Measurements from ENCODE around the gene MYO7B.

DNA sequence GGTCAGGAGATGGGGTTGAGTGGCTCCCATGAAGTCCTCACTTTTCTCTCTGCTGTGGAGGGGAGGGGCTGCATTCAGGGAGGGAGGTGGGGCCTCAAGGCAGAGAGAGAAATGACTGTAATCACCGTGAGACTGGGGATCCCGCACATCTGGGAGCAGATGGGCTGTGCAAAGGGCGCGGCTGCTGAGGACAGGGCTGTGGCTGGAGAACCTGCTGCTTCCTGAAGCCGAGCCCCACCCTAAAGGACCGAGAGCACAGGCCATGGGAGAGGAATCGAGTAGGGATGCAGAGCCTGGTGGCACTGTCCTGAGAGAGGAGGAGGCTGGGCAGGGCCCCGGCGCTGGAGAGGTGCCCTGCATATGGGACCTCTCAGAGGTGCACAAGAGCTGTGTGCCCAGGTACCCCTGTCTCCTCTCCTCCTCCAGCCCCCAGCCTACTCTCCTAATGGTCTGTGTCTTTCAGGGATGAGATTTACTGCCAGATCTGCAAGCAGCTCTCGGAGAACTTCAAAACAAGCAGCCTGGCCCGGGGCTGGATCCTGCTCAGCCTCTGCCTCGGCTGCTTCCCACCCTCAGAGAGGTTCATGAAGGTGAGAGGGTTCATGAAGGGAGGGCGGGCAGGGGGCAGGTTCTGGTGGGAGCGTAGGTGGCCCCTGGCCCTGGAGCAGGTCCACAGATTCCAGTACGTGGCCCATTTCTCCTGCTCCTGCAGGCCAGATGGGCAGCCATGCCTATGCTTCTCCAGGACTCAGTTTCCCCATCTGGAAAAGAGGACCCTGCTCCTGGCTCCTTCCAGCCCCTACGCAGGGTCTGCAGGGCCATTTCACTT is 84.6 kb downstream of the MYO7B start:
- TF ChIP-seq POLR2AphosphoS5 (IDR thresholded peaks at IDR 0.05; ENCODE audit: low read depth) (no peak), SPI1 (IDR thresholded peaks at IDR 0.05; ENCODE audit: borderline replicate concordance, low read depth) (no peak), GABPA (IDR thresholded peaks at IDR 0.05; ENCODE audit: low read depth) (no peak)
- TF ChIP-seq, protein P1, sequence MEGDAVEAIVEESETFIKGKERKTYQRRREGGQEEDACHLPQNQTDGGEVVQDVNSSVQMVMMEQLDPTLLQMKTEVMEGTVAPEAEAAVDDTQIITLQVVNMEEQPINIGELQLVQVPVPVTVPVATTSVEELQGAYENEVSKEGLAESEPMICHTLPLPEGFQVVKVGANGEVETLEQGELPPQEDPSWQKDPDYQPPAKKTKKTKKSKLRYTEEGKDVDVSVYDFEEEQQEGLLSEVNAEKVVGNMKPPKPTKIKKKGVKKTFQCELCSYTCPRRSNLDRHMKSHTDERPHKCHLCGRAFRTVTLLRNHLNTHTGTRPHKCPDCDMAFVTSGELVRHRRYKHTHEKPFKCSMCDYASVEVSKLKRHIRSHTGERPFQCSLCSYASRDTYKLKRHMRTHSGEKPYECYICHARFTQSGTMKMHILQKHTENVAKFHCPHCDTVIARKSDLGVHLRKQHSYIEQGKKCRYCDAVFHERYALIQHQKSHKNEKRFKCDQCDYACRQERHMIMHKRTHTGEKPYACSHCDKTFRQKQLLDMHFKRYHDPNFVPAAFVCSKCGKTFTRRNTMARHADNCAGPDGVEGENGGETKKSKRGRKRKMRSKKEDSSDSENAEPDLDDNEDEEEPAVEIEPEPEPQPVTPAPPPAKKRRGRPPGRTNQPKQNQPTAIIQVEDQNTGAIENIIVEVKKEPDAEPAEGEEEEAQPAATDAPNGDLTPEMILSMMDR (IDR thresholded peaks at IDR 0.05; ENCODE audit: insufficient read depth, low read length): no peak
- TF ChIP-seq, protein P2, sequence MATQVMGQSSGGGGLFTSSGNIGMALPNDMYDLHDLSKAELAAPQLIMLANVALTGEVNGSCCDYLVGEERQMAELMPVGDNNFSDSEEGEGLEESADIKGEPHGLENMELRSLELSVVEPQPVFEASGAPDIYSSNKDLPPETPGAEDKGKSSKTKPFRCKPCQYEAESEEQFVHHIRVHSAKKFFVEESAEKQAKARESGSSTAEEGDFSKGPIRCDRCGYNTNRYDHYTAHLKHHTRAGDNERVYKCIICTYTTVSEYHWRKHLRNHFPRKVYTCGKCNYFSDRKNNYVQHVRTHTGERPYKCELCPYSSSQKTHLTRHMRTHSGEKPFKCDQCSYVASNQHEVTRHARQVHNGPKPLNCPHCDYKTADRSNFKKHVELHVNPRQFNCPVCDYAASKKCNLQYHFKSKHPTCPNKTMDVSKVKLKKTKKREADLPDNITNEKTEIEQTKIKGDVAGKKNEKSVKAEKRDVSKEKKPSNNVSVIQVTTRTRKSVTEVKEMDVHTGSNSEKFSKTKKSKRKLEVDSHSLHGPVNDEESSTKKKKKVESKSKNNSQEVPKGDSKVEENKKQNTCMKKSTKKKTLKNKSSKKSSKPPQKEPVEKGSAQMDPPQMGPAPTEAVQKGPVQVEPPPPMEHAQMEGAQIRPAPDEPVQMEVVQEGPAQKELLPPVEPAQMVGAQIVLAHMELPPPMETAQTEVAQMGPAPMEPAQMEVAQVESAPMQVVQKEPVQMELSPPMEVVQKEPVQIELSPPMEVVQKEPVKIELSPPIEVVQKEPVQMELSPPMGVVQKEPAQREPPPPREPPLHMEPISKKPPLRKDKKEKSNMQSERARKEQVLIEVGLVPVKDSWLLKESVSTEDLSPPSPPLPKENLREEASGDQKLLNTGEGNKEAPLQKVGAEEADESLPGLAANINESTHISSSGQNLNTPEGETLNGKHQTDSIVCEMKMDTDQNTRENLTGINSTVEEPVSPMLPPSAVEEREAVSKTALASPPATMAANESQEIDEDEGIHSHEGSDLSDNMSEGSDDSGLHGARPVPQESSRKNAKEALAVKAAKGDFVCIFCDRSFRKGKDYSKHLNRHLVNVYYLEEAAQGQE (IDR thresholded peaks at IDR 0.05; ENCODE audit: insufficient replicate concordance, low read depth): no peak
